Measurements from ENCODE around the gene DCC. TPM values are rescaled to one million over a fixed set of nuclear protein-coding genes. Genes with fewer than 3 reads are reported as not detected.

The DCC gene
- polyA plus RNA-seq, 2 of the 4 experiments (the other 2 are of a cell fraction) = 0.12 TPM; not detected in 1

DNA sequence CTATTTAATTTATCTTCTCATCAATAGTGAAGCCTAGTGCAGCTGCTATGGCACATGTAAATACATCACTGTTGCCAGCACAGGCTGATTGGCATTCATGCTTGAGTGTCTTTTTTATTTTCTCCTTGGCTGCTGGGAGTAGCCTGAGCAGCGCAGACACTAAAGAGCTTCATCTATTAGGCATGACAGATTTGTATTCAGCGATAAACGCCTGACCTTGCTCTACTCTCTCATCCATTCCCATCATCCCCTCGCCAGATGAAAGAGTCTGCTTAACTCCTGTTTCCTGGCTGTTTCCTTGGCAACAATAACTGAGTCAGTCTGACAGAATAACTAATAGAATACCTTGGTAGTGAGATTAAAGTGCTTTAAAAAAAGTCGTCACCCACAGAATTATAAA is 753.6 kb downstream of the DCC start:
- Histone ChIP-seq H3K4me3 (no peak overlapping the region), H3K4me1 (no peaks in the 10 kb centered on the region), H3K9me3 (no peaks in the 10 kb centered on the region), H3K4me2 (no peak overlapping the region), H3K27ac (no peak overlapping the region)
- DNase-seq (ENCODE audit: low read depth in 1 of 2, low spot score in 1 of 2) (no peak), ATAC-seq (no peak), FAIRE-seq (no peak)
- CTCF ChIA-PET = no interaction called here
- POLR2A ChIA-PET = no interaction called here
- TF ChIP-seq EP300 (IDR thresholded peaks at IDR 0.05) = no peak
- no peak for TF ChIP-seq RCOR1 (IDR thresholded peaks at IDR 0.05; ENCODE audit: low read depth, low read length)
- no peak for TF ChIP-seq CHD4 (IDR thresholded peaks at IDR 0.05; ENCODE audit: borderline replicate concordance)
- WGBS (ENCODE audit: missing lambda C conversion rate) = 8% methylated on average over 5 of the region's 5 CpGs

DNA sequence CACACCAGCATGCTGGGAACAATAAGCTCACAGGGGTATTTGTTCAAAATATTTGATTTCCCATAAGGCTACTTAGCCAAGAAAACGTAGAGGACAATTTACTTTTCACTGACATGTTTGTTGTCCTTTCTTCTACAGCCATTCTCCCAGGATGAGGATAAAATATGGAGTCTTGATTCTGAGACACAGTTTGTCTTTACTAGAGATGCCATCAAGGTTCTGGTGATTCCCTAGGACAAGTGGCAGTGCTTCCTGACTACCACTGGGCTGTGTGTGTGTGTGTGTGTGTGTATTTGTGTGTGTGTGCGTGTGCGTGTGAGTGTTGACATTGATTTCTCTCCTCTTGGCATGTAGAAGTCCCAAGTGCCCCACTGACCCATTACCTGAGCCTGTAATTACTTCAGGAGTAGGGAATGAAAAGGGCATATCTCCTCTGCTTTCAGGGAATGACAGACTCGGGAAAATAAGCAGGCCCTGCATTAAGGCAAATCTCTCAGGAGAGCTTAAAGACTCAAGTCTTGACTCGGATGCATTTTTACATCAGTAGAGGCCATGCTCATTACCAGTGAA is 761.6 kb downstream of the DCC start:
- POLR2A ChIA-PET = no interaction called here
- no peaks in the 10 kb centered on the region for H3K4me1 ChIP-seq
- no peak for ATAC-seq
- CTCF ChIA-PET = no interaction called here
- FAIRE-seq = no peak
- no peak overlapping the region for H3K4me2 ChIP-seq
- H3K4me3 ChIP-seq = no peak overlapping the region
- TF ChIP-seq PHF8 (IDR thresholded peaks at IDR 0.05; ENCODE audit: borderline replicate concordance, low read depth) = no peak
- no peak for TF ChIP-seq KDM5A (IDR thresholded peaks at IDR 0.05)
- no peak for TF ChIP-seq SREBF2 (IDR thresholded peaks at IDR 0.05)
- no peak for TF ChIP-seq NPAS2 (CRISPR knock-in tag; IDR thresholded peaks at IDR 0.05; ENCODE audit: borderline replicate concordance)
- no peak for TF ChIP-seq RCOR1 (IDR thresholded peaks at IDR 0.05; ENCODE audit: low read depth, low read length)
- no peak for DNase-seq (ENCODE audit: low read depth in 1 of 2, low spot score in 1 of 2)
- 27% methylated on average over 5 of the region's 5 CpGs for WGBS (ENCODE audit: missing lambda C conversion rate)
- no peaks in the 10 kb centered on the region for H3K9me3 ChIP-seq
- H3K27ac ChIP-seq = no peak overlapping the region

DNA sequence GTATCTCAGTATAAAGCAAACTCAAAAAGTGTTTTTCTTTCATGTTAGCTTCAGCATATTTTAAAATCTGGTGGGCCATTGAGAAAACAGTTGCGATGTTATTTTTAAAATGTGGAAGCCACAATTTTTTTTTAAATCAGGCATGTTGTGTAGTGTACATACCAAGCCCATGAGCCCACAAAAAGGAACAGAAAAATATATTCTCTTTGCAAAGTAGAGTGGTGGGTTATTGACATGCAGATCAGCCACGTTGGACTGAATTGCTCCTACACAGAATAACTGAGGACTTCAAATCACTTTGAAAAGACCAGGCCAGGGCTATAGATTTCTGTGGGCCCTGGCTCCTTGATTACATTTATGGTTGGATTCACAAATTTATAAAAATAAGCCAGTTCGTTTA is 774.4 kb downstream of the DCC start:
- ATAC-seq (no peak), DNase-seq (ENCODE audit: low read depth in 1 of 2, low spot score in 1 of 2) (no peak), FAIRE-seq (no peak)
- TF ChIP-seq POLR2AphosphoS2 (conservative IDR thresholded peaks at IDR 0.05; ENCODE audit: low read length) (no peak), NPAS2 (CRISPR knock-in tag; IDR thresholded peaks at IDR 0.05; ENCODE audit: borderline replicate concordance) (no peak), HOXA7 (CRISPR knock-in tag; IDR thresholded peaks at IDR 0.05) (no peak), PHF8 (IDR thresholded peaks at IDR 0.05; ENCODE audit: borderline replicate concordance, low read depth) (no peak), TFCP2L1 (CRISPR knock-in tag; IDR thresholded peaks at IDR 0.05) (no peak)
- POLR2A ChIA-PET = no interaction called here
- no peak overlapping the region for H3K27ac ChIP-seq
- H3K4me3 ChIP-seq = no peak overlapping the region
- H3K4me2 ChIP-seq = no peak overlapping the region
- H3K9me3 ChIP-seq = no peaks in the 10 kb centered on the region
- H3K4me1 ChIP-seq = no peaks in the 10 kb centered on the region
- 21% methylated on average over 3 of the region's 3 CpGs for WGBS (ENCODE audit: missing lambda C conversion rate)
- CTCF ChIA-PET = no interaction called here

DNA sequence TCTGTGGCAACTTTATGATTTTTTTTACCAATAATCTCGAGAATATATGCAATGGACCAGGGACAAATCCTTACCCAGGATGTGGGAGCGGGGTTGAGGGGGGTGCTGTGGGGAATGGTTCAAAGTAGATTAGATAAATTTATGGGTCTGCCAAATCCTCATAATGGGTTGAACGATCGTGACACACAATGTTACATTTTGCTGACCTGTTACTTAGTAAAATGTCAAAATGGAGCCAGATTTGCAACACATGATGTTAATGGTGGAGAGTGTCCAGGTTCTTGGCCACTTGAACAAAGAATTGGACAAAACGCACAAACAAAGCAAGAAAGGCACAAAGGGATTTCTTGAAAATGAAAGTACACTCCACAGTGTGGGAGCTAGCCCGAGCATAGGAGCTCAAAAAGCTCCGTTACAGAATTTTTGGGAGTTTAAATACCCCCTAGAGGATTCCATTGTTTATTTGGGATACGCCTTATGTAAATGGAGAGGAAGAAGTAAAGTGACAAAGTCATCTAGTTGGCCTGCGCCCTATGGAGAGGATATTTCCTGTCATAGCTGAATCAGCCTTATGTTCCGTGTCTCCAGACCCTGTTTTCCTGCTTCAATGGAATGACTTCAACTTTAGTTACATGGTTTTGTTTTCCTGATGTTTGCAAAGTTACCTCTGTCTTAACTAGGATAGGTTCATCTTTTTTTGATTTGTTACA is 776.0 kb downstream of the DCC start:
- H3K9me3 ChIP-seq = no peaks in the 10 kb centered on the region
- 7% methylated on average over 10 of the region's 10 CpGs for WGBS (ENCODE audit: missing lambda C conversion rate)
- TF ChIP-seq TP53 (CRISPR knock-in tag; IDR thresholded peaks at IDR 0.05) = no peak
- no peak for TF ChIP-seq HDAC2 (IDR thresholded peaks at IDR 0.05)
- TF ChIP-seq, protein P1, sequence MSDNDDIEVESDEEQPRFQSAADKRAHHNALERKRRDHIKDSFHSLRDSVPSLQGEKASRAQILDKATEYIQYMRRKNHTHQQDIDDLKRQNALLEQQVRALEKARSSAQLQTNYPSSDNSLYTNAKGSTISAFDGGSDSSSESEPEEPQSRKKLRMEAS (IDR thresholded peaks at IDR 0.05) = no peak
- TF ChIP-seq MAFK (IDR thresholded peaks at IDR 0.05; ENCODE audit: partially characterized antibody) = peak; percentile 30
- CTCF ChIA-PET = no interaction called here
- peak overlapping the region; percentile 45; the same call in 2 of the 3 replicates for H3K4me2 ChIP-seq
- ATAC-seq (no peak), FAIRE-seq (no peak), DNase-seq (ENCODE audit: low read depth in 1 of 2, low spot score in 1 of 2) (no peak)
- no peak overlapping the region for H3K27ac ChIP-seq
- H3K4me3 ChIP-seq = no peak overlapping the region
- no peaks in the 10 kb centered on the region for H3K4me1 ChIP-seq
- POLR2A ChIA-PET = no interaction called here

DNA sequence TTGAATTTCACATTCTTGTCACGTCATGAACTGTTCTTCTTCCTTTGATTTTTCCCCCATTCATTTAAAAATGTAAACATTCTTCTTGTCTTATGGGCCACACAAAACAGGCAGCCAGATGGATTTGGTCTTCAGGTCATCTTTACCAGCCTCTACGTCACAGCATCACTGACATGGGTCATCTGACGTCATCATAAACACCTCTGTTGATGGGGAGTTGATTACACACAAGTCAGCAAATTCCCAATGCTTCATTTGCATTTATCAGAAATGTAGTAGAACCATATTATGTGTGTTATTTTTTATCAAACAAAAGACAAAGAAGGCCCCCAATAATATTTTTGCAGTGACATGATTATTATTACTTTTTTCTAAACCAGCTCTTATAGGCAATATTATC is 777.9 kb downstream of the DCC start:
- H3K4me1 ChIP-seq = no peaks in the 10 kb centered on the region
- ATAC-seq (no peak), FAIRE-seq (no peak), DNase-seq (ENCODE audit: low read depth in 1 of 2, low spot score in 1 of 2) (no peak)
- H3K27ac ChIP-seq = no peak overlapping the region
- WGBS (ENCODE audit: missing lambda C conversion rate) = 27% methylated on average over 3 of the region's 3 CpGs
- no peak overlapping the region for H3K4me2 ChIP-seq
- POLR2A ChIA-PET = no interaction called here
- CTCF ChIA-PET = no interaction called here
- H3K9me3 ChIP-seq = no peaks in the 10 kb centered on the region
- H3K4me3 ChIP-seq = no peak overlapping the region
- no peak for TF ChIP-seq HOXB13 (CRISPR knock-in tag; IDR thresholded peaks at IDR 0.05; ENCODE audit: low read depth)
- no peak for TF ChIP-seq ZFP36 (IDR thresholded peaks at IDR 0.05; ENCODE audit: borderline replicate concordance, partially characterized antibody)

All from A549 (cell line).